K562 (cell line): Measurements from ENCODE around the gene KSR2.

Experiments used
- ETV1 ChIP-seq: fragments of 450-650 bp; conservative IDR thresholded peaks from 2 replicates; pipeline ENCODE4 v1.6.1; 2016; ENCODE audit warnings: missing genetic modification characterization, control low read depth, low read depth, missing compliant biosample characterization
- FOXJ3 ChIP-seq: sonication (generic); formaldehyde crosslinking; IDR thresholded peaks from 2 replicates; pipeline ENCODE4 v1.4.0; 2020; ENCODE audit warnings: mild to moderate bottlenecking, missing genetic modification reagents
- KAT8 ChIP-seq: fragments of 450-650 bp; IDR thresholded peaks from 2 replicates; pipeline ENCODE4 v1.6.1; 2016; ENCODE audit warnings: low read depth, mild to moderate bottlenecking
- L3MBTL2 ChIP-seq: fragments of 450-650 bp; IDR thresholded peaks from 2 replicates; pipeline ENCODE4 v1.6.1; 2016; ENCODE audit warnings: mild to moderate bottlenecking, moderate library complexity
- MAZ ChIP-seq, 2 experiments: fragments of 450-650 bp in 1 of 2; sonication (generic) in 1 of 2; formaldehyde crosslinking; IDR thresholded peaks in 1 of 2; conservative IDR thresholded peaks in 1 of 2; 2 replicates each; pipeline versions ENCODE4 v1.4.0 to v1.5.0; 2020; ENCODE audit warnings: mild to moderate bottlenecking in 1 of 2, missing genetic modification reagents in 1 of 2
- MCM2 ChIP-seq: fragments of 450-650 bp; IDR thresholded peaks from 2 replicates; pipeline ENCODE4 v1.6.1; 2017; ENCODE audit warnings: low read depth, mild to moderate bottlenecking
- POLR2A ChIP-seq: fragments of 450-650 bp; conservative IDR thresholded peaks from 2 replicates; pipeline ENCODE4 v1.6.1; 2016
- RBM25 ChIP-seq: fragments of 200-400 bp; formaldehyde crosslinking; IDR thresholded peaks from 2 replicates; pipeline ENCODE4 v1.6.1; 2018; ENCODE audit warnings: low read length, low read depth, moderate library complexity; ENCODE audit not compliant: severe bottlenecking
- ZBTB11 ChIP-seq, 3 experiments: fragments of 200-800 bp in 1 of 3; fragments of 250-450 bp in 1 of 3; fragments of 450-650 bp in 1 of 3; sonication (Bioruptor Pico) in 1 of 3; sonication (Bioruptor generic) in 1 of 3; formaldehyde crosslinking in 1 of 3; IDR thresholded peaks; 2 replicates each; pipeline versions ENCODE4 v1.6.1 to v1.8.0; 2016 to 2022; ENCODE audit warnings: mild to moderate bottlenecking in 2 of 3, missing genetic modification characterization in 2 of 3, missing compliant biosample characterization in 1 of 3, moderate library complexity in 1 of 3
- ZFP1 ChIP-seq: fragments of 450-650 bp; formaldehyde crosslinking; IDR thresholded peaks from 2 replicates; pipeline ENCODE4 v1.4.0; 2020; ENCODE audit warnings: mild to moderate bottlenecking, mixed read lengths
- ZNF561 ChIP-seq: fragments of 450-650 bp; formaldehyde crosslinking; conservative IDR thresholded peaks from 2 replicates; pipeline ENCODE4 v1.4.0; 2020; ENCODE audit warnings: mild to moderate bottlenecking, moderate library complexity
- ZNF589 ChIP-seq: fragments of 200-800 bp; sonication (Bioruptor generic); IDR thresholded peaks from 2 replicates; pipeline ENCODE4 v1.6.1; 2016; ENCODE audit warnings: low read depth, missing genetic modification characterization, missing compliant biosample characterization

GRCh38 chr12:118017926-118018325, 49.1 kb upstream of the KSR2 start:
- TF ChIP-seq ZBTB11 (CRISPR knock-in tag; IDR thresholded peaks at IDR 0.05) (no peak), MCM2 (no peak), L3MBTL2 (no peak), POLR2A (no peak), MAZ (CRISPR knock-in tag; conservative IDR thresholded peaks at IDR 0.05 in 1 of 2, IDR thresholded peaks at IDR 0.05 in 1 of 2) (no peak), ZNF561 (CRISPR knock-in tag) (no peak), KAT8 (no peak), RBM25 (no peak), FOXJ3 (CRISPR knock-in tag) (no peak), ZNF589 (CRISPR knock-in tag) (no peak), ZFP1 (no peak), ETV1 (no peak)
